HG03064 (cell line): ENCODE data around the gene ACAD8.
"Not testable (repeated sequence)": the region's sequence is repeated elsewhere in the genome, so short reads cannot be mapped to it uniquely, and the experiment has no call there.

Experiments used
- ATAC-seq: cut with Tn5 transposase; IDR thresholded peaks from one replicate; pipeline ENCODE4 v1.9.1; 2021; ENCODE audit warnings: low read depth; ENCODE audit not compliant: unreplicated experiment

ACAD8 gene

GRCh38 chr11:134238956-134239355, 14.4 kb upstream of the ACAD8 start:
- no peak for ATAC-seq

GRCh38 chr11:134240592-134240991, 12.8 kb upstream of the ACAD8 start:
- ATAC-seq: no peak

DNA sequence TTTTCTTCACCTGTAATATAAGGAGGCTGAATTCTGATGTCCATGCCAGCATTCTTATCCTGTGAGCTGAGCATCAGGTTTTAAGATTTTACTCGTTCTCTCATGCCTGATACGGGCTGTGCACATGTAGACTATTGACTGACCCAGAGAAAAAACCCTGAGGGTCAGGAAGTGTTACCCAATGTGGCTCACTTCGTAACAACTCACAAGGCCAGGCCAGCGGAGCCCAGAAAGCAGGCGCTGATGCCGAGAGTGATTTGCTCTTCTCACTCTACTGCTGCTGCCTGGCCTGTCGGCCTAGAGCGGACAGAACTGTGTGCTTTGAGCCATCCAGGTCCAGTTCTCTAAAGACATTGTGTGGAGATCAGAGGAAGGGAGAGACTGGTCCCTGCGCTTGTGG, 11.0 kb upstream of the ACAD8 start:
- no peak for ATAC-seq

DNA sequence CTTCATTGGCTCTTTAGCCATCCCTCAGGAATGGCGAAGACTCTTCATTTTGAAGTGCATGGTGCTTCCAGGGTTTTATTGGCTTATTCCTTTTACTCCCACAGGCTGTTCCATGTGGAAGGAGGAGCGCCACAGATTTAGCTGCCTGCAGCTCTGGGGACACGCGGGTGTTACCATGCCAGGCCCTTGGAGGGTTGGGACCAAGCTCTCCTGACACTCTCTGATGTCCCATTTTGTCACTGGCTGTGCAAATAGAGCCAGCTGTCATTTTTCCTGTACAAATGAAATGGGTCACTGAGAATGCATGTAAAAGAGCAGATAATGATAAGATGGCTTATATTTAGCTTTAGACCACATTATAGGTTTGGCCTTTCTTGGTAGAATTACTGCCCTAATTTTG, 9.5 kb upstream of the ACAD8 start:
- ATAC-seq: no peak

GRCh38 chr11:134244593-134244992, 8.8 kb upstream of the ACAD8 start:
- peak; percentile 69 for ATAC-seq

- no peak for ATAC-seq
These were observed 7.9 kb upstream of the ACAD8 start for GRCh38 chr11:134245434-134245833.

GRCh38 chr11:134246100-134246499, 7.3 kb upstream of the ACAD8 start:
- no peak for ATAC-seq

- no peak for ATAC-seq
These were observed 6.7 kb upstream of the ACAD8 start for GRCh38 chr11:134246678-134247077.

DNA sequence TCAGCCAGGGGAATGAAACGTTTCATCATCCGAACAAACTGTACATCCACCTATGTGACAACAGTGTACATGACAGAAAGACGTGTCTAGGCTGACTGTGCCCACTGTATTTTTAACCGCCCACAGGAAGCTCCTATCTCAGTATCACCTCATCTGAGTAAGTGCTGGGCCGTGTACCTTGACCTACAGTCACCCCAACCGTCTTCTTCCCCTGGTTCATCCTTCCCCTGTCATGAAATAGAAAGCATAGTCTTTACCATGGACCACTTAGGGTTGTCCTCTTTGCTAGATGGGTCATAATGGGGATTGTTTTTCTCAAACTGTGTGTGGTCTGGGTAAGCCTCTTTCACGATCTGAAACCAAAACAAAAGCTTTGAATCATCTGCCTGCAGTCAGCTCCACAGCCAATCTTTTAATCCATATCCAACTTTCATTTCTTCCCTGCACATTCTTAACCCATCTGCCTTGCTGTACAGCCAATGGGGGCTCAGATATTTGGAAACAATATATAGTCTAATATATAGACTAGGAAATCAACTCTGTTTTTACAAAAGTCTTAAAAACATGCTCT, 4.4 kb upstream of the ACAD8 start:
- no peak for ATAC-seq

GRCh38 chr11:134250246-134250645, 3.1 kb upstream of the ACAD8 start:
- ATAC-seq: no peak

DNA sequence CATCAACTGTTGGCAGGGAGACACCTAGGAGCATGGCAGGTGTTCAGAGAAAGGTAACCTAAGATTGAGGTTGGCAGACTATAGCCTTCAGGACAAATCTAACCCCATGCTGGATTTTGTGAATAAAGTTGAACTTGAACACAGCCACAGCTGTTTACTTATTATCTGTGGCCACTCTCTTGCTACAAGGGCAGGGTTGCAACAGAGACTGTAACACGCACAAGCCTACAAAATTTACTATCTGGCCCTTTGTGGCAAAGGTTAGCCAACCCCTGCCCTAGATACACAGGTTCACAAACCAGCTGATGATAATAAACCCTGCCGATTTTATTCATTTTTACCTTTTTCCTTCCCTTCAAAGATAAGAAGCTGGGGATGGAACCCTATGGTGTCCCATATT, 2.7 kb upstream of the ACAD8 start:
- ATAC-seq: no peak

DNA sequence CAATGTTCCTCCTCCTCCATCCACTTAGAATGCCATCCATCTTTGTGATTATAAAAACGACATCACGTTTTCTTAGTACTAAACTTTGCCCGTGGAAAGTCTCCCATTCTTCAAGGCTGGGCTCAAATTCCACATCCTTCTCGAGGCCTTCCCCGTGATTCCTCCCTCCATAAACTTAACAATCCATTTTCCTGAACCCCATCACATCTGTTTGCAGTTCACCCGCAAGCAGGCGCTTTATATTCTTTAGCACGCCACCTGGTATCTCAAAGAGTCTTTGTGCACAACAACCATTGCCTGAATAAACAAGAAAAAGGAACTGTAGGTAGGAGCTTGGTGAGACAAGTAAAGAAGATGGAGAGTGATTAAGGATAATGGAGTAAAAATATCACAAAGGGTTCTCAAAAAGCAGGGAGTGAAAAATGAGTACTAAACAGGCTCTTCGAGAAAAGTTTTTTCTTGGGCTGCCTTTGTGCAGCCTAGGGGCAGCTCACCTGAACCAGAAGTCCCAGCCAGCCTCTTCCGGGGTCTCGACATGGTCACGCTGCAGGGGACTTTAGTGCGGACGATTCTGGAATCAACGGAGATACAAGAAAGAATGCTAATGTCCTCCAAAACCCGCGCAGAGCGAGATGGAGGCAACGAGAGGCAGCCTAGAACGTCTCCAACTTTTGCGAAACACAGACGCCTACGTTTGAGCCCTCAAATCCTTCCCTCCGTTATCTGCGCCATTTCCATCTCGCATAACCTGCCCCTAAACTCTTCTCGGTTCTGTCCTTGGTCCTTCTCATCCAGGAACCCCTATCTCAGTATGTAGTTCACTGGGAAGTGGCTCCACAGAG, 801 bp upstream of the ACAD8 start:
- peak; percentile 31 for ATAC-seq

- no peak for ATAC-seq
These were observed 1.2 kb downstream of the ACAD8 start for GRCh38 chr11:134254433-134255183.

DNA sequence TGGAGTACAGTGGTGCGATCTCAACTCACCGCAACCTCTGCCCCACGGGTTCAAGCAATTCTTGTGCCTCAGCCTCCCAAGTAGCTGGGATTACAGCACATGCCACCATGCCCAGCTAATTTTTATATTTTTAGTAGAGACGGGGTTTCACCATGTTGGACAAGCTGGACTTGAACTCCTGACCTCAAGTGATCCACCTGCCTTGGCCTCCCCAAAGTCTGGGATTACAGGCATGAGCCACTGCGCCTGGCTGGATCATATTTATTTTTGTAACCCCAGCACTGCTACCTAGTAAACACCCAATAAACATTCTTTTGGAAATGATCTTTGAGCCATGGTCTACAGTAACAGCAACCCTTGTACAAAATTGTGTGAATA, 1.8 kb downstream of the ACAD8 start:
- not testable (repeated sequence) for ATAC-seq

DNA sequence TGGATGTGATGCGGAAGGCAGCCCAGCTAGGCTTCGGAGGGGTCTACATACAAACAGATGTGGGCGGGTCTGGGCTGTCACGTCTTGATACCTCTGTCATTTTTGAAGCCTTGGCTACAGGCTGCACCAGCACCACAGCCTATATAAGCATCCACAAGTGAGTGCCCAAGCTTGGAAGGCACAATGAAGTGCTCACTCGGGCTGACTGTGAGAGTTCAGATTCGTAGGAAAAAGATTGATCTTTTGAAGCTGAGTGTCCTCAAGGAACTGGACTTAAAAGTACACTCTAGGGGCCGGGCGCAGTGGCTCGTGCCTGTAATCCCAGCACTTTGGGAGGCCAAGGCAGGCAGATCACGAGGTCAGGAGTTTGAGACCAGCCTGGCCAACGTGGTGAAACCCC, 3.7 kb downstream of the ACAD8 start:
- ATAC-seq: no peak

- no peak for ATAC-seq
These were observed 5.2 kb downstream of the ACAD8 start for GRCh38 chr11:134258577-134258976.

DNA sequence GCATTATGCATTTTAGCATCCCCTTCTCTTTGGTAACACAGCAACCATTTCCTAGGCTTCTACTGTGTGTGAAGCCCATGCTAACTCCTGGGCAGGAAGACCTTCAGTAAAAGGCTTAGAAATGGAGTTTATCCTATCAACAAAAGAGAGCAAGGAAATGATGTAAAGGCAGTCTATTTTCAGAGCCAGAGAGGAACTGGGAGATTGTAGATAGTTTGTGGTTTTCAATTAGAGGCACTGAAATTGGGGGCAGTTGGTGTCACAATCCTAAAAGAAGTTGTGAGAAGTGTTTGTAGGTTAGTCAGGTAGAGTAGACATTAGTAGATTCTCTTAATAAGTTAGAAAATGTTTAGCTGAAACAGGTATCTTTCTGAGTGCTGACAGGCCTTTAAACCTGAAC, 7.1 kb downstream of the ACAD8 start:
- ATAC-seq: no peak

DNA sequence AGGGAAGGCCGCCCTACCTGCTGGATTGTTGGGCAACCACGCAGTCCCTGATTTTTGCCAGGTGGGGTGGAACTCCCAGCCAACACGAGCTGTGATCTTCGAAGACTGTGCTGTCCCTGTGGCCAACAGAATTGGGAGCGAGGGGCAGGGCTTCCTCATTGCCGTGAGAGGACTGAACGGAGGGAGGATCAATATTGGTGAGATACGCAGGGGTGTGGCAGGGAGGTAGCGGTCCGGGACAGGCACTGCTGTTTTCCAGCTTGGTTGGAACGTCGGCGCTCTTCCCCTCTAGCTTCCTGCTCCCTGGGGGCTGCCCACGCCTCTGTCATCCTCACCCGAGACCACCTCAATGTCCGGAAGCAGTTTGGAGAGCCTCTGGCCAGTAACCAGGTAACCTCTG, 7.6 kb downstream of the ACAD8 start:
- ATAC-seq: no peak

DNA sequence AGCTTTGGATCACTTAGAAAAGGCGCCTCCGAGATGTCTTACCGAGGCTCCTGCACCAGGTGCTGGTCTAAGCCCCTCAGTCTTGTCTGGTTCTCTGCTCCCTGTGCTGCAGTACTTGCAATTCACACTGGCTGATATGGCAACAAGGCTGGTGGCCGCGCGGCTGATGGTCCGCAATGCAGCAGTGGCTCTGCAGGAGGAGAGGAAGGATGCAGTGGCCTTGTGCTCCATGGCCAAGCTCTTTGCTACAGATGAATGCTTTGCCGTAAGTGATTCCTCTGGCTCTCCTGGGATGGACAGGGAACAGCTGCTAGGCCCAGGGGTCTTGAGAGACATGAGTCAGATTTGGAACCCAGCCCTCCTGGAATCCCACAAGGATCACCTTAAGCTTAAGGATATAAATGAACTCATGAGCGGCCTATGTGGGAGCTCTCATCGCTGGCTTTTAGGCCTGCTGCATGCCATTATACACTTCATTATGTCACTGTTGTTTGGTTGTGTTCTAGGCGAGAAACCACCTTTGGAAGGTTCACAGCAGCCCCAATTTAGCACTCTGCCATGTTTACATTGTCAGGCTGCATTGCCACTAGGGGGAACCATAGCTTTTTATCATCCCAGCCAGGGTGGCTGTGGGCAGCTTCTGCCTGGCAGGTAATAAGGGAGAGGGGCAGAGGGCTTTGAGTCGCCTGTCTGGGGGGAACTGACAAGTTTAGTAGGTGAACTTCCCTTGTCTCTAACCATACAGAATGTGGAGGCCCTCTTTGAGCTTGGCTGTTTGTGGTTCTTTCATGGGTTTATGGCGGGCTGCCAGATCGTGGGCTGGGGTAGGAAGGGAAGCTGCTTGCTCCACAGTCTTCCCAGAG, 8.5 kb downstream of the ACAD8 start:
- ATAC-seq: no peak

DNA sequence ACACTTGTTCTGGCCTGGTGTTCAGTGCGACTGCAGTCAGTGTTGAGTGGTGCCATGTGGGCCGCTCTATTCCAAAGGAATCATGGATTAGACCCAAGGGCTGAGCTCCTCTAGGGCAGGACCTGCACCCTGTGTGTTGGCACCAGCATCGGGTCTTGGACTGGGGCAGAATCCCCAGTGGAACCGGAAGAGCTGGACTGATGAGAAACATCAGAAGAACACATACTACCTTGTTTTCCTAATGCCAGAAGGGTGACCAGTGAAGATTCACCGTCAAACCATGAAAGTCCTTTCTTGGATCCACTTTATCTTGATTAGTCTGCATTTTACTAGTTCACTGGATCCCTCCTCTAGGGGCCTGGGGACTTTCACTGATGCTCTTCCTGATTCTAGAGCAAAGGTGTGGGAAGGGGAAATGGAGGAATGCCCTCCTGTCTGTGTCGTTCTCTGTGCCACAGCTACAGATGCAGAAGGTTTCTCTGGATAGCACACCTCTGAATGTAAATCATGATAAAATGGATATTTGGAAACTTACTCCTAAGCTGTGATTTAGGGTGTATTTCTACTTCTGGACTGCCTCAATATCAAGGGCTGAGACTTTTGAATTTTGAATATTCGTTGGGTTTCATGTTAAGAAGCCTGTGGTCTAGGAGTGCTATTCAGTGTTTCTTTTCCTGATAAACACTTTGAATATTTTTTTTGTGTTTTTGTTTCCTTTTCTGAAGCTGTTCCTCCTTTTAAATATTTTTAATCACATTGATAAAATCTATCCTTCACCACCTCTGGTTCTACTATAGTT, 11.8 kb downstream of the ACAD8 start:
- no peak for ATAC-seq
